Ascending aorta (tissue), 2 donors: ENCODE measurements around the gene ANKRD49. TPM values are rescaled to one million over a fixed set of nuclear protein-coding genes. Genes with fewer than 3 reads are reported as not detected.

Source experiments
- DNase-seq, 2 donors: peaks; one replicate each; pipeline ENCODE4 v3.0.0-alpha.2; 2019; ENCODE audit warnings: low spot score in 2 of 2
- H3K27ac ChIP-seq, 2 donors: fragments of 200-600 bp; sonication (generic); one replicate each; pipeline ENCODE4 v1.5.1; 2016 to 2017; ENCODE audit warnings: mild to moderate bottlenecking in 1 of 2
- H3K27me3 ChIP-seq: fragments of 200-600 bp; sonication (generic); one replicate; pipeline ENCODE4 v1.5.1; 2017
- H3K36me3 ChIP-seq, 2 donors: fragments of 200-600 bp; sonication (generic); one replicate each; pipeline ENCODE4 v1.5.1; 2016
- H3K4me1 ChIP-seq, 2 donors: fragments of 200-600 bp; sonication (generic); one replicate each; pipeline ENCODE4 v1.5.1; 2016 to 2017; ENCODE audit warnings: mild to moderate bottlenecking in 1 of 2
- H3K4me3 ChIP-seq, 2 donors: fragments of 200-600 bp; sonication (generic); one replicate each; pipeline ENCODE4 v1.5.1; 2016 to 2017; ENCODE audit warnings: mild to moderate bottlenecking in 1 of 2
- H3K9me3 ChIP-seq, 2 donors: fragments of 200-600 bp; sonication (generic); one replicate each; pipeline ENCODE4 v1.5.1; 2016
- intact Hi-C: fragments of 100-400 bp; cut with DNase I; formaldehyde crosslinking; loops from one replicate; pipeline ENCODE4 v1.15.1; 2023
- total RNA-seq: library from RNA; depleted of rRNA; stranded (reverse); fragments of >200 nt; gene quantifications from one replicate; pipeline ENCODE4 v1.1.0, GENCODE V29; 2016
- TF ChIP-seq, protein P1 (sequence below), 3 experiments: fragments of 200-600 bp in 2 of 3; fragments of 450-650 bp in 1 of 3; sonication (generic) in 2 of 3; IDR thresholded peaks; one replicate each; pipeline ENCODE4 v1.5.1; 2016 to 2019; ENCODE audit warnings: antibody characterized with exemption in 3 of 3, mild to moderate bottlenecking in 1 of 3, moderate library complexity in 1 of 3

Gene ANKRD49
- total RNA-seq, 1 donor from 2014 or later, result 7.0 TPM

GRCh38 chr11:94450048-94450447 is 43.7 kb upstream of the ANKRD49 start:
- DNase-seq, result no peak
- H3K4me1 ChIP-seq, result no peaks in the 10 kb centered on the region
- no peak overlapping the region for H3K27ac ChIP-seq
- intact Hi-C loops, result no loop called here
- H3K4me3 ChIP-seq, result no peak overlapping the region
- TF ChIP-seq, protein P1, sequence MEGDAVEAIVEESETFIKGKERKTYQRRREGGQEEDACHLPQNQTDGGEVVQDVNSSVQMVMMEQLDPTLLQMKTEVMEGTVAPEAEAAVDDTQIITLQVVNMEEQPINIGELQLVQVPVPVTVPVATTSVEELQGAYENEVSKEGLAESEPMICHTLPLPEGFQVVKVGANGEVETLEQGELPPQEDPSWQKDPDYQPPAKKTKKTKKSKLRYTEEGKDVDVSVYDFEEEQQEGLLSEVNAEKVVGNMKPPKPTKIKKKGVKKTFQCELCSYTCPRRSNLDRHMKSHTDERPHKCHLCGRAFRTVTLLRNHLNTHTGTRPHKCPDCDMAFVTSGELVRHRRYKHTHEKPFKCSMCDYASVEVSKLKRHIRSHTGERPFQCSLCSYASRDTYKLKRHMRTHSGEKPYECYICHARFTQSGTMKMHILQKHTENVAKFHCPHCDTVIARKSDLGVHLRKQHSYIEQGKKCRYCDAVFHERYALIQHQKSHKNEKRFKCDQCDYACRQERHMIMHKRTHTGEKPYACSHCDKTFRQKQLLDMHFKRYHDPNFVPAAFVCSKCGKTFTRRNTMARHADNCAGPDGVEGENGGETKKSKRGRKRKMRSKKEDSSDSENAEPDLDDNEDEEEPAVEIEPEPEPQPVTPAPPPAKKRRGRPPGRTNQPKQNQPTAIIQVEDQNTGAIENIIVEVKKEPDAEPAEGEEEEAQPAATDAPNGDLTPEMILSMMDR (IDR thresholded peaks at IDR 0.05), result no peak
- peaks cover 2 to 15% of the 10 kb centered on the region in 2 donors for H3K36me3 ChIP-seq
- no peaks in the 10 kb centered on the region for H3K27me3 ChIP-seq
- no peaks in the 10 kb centered on the region for H3K9me3 ChIP-seq

GRCh38 chr11:94452988-94453387 is 40.8 kb upstream of the ANKRD49 start:
- H3K27me3 ChIP-seq, result no peaks in the 10 kb centered on the region
- H3K4me3 ChIP-seq, result no peak overlapping the region
- H3K4me1 ChIP-seq, result no peaks in the 10 kb centered on the region
- H3K9me3 ChIP-seq, result no peaks in the 10 kb centered on the region
- H3K36me3 ChIP-seq, result peaks cover 2 to 4% of the 10 kb centered on the region in 2 donors
- TF ChIP-seq, protein P1 (IDR thresholded peaks at IDR 0.05), result no peak
- no peak for DNase-seq
- no peak overlapping the region for H3K27ac ChIP-seq
- intact Hi-C loops, result no loop called here

GRCh38 chr11:94454301-94454700 is 39.5 kb upstream of the ANKRD49 start:
- H3K27me3 ChIP-seq, result no peaks in the 10 kb centered on the region
- H3K27ac ChIP-seq, result no peak overlapping the region
- intact Hi-C loops, result no loop called here
- TF ChIP-seq, protein P1 (IDR thresholded peaks at IDR 0.05), result no peak
- no peaks in the 10 kb centered on the region for H3K4me1 ChIP-seq
- peaks cover 2 to 11% of the 10 kb centered on the region in 2 donors for H3K36me3 ChIP-seq
- no peak for DNase-seq
- H3K9me3 ChIP-seq, result no peaks in the 10 kb centered on the region
- H3K4me3 ChIP-seq, result no peak overlapping the region

GRCh38 chr11:94455861-94456260 is 37.9 kb upstream of the ANKRD49 start:
- no peaks in the 10 kb centered on the region for H3K27me3 ChIP-seq
- H3K4me3 ChIP-seq, result no peak overlapping the region
- H3K27ac ChIP-seq, result no peak overlapping the region
- no peaks in the 10 kb centered on the region for H3K9me3 ChIP-seq
- TF ChIP-seq, protein P1 (IDR thresholded peaks at IDR 0.05), result no peak
- no peak for DNase-seq
- H3K4me1 ChIP-seq, result no peaks in the 10 kb centered on the region
- intact Hi-C loops, result no loop called here
- peaks cover 7 to 26% of the 10 kb centered on the region in 2 donors for H3K36me3 ChIP-seq

GRCh38 chr11:94457118-94458029 is 36.4 kb upstream of the ANKRD49 start:
- Histone ChIP-seq H3K4me3 (no peak overlapping the region), H3K27ac (no peak overlapping the region), H3K27me3 (no peaks in the 10 kb centered on the region), H3K36me3 (peaks cover 10 to 28% of the 10 kb centered on the region in 2 donors), H3K4me1 (no peaks in the 10 kb centered on the region), H3K9me3 (no peaks in the 10 kb centered on the region)
- TF ChIP-seq, protein P1 (IDR thresholded peaks at IDR 0.05), result no peak
- intact Hi-C loops, result no loop called here
- DNase-seq, result no peak
